Tibial nerve (tissue), 3 donors: ENCODE measurements around the gene RTL10.
"Not testable (repeated sequence)": the region's sequence is repeated elsewhere in the genome, so short reads cannot be mapped to it uniquely, and the experiment has no call there.

Experiments used
- CTCF ChIP-seq, 5 experiments: fragments of 200-600 bp in 3 of 5; fragments of 450-650 bp in 2 of 5; sonication (generic) in 3 of 5; IDR thresholded peaks; one replicate each; pipeline ENCODE4 v1.5.1; 2016 to 2019; ENCODE audit warnings: antibody characterized with exemption in 5 of 5, mild to moderate bottlenecking in 3 of 5, moderate library complexity in 2 of 5
- POLR2A ChIP-seq, 2 donors: fragments of 450-650 bp; IDR thresholded peaks; one replicate each; pipeline ENCODE4 v1.6.1; 2017; ENCODE audit warnings: antibody characterized with exemption in 2 of 2, mild to moderate bottlenecking in 2 of 2, moderate library complexity in 2 of 2

DNA sequence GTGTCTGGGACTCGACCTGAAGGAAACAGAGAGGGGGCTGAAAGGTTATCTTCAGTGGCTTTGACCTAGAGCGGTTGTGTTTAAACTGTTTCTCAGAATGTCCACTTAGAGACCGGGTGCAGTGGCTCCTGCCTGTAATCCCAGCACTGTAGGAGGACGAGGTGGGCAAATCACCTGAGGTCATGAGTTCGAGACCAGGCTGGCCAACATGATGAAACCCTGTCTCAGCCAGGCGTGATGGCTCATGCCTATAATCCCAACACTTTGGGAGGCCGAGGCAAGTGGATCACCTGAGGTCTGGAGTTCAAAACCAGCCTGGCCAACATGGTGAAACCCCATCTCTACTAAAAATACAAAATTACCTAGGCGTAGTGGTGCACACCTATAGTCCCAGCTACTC is 28.8 kb upstream of the RTL10 start:
- not testable (repeated sequence) for TF ChIP-seq CTCF, POLR2A (IDR thresholded peaks at IDR 0.05)
